Measurements from ENCODE around the gene MRPL10. TPM values are rescaled to one million over a fixed set of nuclear protein-coding genes. Genes with fewer than 3 reads are reported as not detected.
A peak's percentile ranks its signal among the peaks of the same experiment; 100 is the strongest.

The MRPL10 gene
- total RNA-seq, 1 donor from 2014 or later, result 49.4 TPM

DNA sequence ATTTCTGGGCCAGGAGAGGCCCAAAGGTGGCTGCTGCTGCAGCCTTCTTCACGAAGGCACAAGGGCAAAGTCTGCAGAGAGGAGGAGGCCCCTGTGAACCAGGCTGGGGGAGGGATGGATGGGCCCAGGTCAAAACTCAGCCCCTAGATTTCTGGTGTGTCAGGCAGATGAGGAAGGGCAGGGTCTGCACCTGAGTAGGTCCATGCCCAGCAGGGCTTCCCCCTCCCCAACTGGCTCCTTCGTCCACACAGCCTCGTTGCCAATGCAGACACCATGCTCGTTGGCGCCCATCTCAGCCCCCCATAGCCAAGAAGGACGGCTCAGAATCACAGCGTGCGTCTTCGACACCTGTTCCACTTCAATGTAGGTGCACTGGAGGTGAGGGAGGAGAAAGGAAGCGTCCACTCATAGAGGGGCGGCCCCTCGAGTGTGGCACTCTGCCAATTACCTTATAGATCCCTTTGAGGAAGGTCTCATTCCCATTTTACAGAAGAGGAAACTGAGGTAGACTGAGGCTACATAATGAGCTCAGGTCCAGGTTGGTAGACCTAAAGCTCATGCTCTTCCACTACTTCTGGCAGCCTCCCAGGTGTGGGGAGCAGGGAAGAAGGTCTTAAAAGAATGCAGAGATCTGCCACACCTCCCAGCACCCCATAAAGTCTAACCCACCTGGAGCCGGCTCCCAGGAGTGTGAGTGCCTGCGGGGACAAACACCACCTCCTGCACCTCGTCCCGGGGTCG is 8.8 kb upstream of the MRPL10 start:
- DNase-seq (ENCODE audit: extremely low spot score, unreplicated experiment), result no peak
- no peaks in the 10 kb centered on the region for H3K36me3 Mint-ChIP-seq
- H3K9me3 Mint-ChIP-seq, result no peaks in the 10 kb centered on the region
- H3K27ac Mint-ChIP-seq, result peak overlapping the region; percentile 81
- peaks cover 16% of the 10 kb centered on the region for H3K4me1 Mint-ChIP-seq (ENCODE audit: unreplicated experiment)
- H3K4me3 Mint-ChIP-seq, result peak overlapping the region; percentile 95
- TF ChIP-seq, protein P1, sequence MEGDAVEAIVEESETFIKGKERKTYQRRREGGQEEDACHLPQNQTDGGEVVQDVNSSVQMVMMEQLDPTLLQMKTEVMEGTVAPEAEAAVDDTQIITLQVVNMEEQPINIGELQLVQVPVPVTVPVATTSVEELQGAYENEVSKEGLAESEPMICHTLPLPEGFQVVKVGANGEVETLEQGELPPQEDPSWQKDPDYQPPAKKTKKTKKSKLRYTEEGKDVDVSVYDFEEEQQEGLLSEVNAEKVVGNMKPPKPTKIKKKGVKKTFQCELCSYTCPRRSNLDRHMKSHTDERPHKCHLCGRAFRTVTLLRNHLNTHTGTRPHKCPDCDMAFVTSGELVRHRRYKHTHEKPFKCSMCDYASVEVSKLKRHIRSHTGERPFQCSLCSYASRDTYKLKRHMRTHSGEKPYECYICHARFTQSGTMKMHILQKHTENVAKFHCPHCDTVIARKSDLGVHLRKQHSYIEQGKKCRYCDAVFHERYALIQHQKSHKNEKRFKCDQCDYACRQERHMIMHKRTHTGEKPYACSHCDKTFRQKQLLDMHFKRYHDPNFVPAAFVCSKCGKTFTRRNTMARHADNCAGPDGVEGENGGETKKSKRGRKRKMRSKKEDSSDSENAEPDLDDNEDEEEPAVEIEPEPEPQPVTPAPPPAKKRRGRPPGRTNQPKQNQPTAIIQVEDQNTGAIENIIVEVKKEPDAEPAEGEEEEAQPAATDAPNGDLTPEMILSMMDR (conservative IDR thresholded peaks at IDR 0.05), result no peak
- peaks cover 15% of the 10 kb centered on the region for H3K27me3 Mint-ChIP-seq

DNA sequence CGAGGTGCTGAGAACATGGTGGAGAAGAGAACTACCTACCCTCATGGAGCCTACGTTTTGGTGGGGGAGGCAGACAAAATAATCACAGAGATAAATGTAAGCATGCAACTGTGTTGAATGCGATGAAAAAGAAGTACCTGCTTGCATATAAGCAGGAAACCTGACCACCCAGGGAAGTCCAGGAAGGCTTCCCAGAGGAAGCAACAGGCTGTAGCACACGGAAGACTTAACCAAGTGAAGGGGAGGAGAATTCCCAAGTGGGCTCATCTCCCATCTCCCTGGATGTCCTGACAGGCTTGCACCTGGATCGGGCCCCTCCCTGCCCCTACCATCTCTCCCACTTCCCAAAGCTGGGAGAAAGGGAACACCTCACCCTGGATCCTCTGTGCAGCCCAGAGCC is 7.7 kb upstream of the MRPL10 start:
- TF ChIP-seq, protein P1 (conservative IDR thresholded peaks at IDR 0.05), result no peak
- peaks cover 16% of the 10 kb centered on the region for H3K4me1 Mint-ChIP-seq (ENCODE audit: unreplicated experiment)
- no peaks in the 10 kb centered on the region for H3K9me3 Mint-ChIP-seq
- H3K36me3 Mint-ChIP-seq, result no peaks in the 10 kb centered on the region
- peak overlapping the region; percentile 57 for H3K4me3 Mint-ChIP-seq
- no peak overlapping the region for H3K27ac Mint-ChIP-seq
- no peak for DNase-seq (ENCODE audit: extremely low spot score, unreplicated experiment)
- peaks cover 4% of the 10 kb centered on the region for H3K27me3 Mint-ChIP-seq

DNA sequence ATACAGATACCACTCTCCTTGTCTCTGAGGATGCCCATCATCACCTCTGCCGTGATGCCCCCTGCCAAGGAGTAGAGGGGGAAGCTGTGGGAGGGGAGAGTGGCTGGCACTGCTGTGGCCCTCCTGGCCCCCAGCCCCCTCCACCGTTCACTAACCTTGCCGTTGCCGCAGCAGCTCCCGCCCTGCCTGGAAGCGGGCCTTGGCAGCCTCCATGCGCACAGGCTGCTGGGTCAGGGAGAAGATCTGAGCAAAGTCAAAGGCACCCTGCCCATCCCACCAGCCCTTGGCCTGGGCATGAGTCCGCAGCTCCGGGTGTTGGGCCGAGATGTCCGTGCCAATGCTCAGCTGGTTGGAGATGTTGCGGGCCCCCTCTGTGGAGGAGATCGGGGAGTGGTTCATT is 7.3 kb upstream of the MRPL10 start:
- Mint-ChIP-seq H3K4me3 (peak overlapping the region; percentile 57), H3K36me3 (no peaks in the 10 kb centered on the region), H3K27ac (no peak overlapping the region), H3K27me3 (peaks cover 4% of the 10 kb centered on the region), H3K4me1 (ENCODE audit: unreplicated experiment) (peaks cover 16% of the 10 kb centered on the region), H3K9me3 (no peaks in the 10 kb centered on the region)
- DNase-seq (ENCODE audit: extremely low spot score, unreplicated experiment), result no peak
- TF ChIP-seq, protein P1 (conservative IDR thresholded peaks at IDR 0.05), result no peak

DNA sequence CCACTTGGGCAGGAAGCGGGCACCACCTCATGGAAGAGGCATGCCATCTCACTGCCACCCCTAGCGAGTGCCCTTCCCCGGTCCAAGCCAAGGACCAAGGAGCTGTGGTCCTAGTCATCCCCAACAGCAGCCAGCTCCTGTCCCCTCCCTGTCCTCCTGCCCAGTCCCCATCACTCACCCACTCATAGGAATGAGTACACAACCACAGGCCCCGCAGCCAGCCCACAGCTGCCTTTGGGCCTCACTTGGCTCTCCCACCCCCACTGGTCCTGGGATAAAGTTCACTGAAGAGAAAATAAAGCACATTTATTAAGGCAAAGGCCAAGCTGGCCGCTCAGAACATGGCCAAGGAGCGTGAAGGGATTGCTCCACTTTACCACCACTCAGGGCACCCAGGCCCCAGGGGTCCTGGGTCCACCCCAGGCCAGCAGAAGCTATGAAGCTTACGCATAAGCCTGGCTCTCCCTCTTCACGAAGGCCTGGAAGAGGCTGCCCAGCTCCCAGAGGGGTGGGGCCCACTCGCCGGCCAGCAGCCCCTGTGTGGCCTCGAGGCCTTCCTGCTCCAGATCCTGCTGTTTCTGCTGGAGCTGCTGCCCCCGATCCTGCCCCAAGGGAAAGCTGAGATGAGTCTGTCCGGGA is 6.2 kb upstream of the MRPL10 start:
- H3K9me3 Mint-ChIP-seq, result no peaks in the 10 kb centered on the region
- peaks cover 9% of the 10 kb centered on the region for H3K4me1 Mint-ChIP-seq (ENCODE audit: unreplicated experiment)
- H3K36me3 Mint-ChIP-seq, result no peaks in the 10 kb centered on the region
- H3K27me3 Mint-ChIP-seq, result no peaks in the 10 kb centered on the region
- no peak overlapping the region for H3K4me3 Mint-ChIP-seq
- no peak for DNase-seq (ENCODE audit: extremely low spot score, unreplicated experiment)
- H3K27ac Mint-ChIP-seq, result peak overlapping the region; percentile 51
- TF ChIP-seq, protein P1 (conservative IDR thresholded peaks at IDR 0.05), result no peak

DNA sequence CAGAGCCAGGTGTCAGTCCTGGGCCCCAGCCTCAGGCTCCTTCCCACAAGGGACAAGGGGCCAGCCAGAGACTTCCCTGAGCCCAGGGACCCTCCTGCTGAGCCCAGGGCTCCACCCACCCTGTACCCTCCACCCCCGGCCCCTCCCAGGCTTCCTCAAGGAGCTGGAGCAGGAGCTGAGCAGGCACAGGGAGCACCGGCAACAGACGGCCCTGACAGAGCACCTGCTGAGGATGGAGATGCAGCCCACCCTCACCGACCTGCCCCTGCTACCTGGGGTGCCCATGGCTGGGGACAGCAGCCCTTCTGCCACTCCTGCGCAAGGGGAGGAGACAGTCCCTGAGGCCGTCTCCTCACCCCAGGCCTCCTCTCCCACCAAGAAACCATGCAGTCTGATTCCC is 5.3 kb upstream of the MRPL10 start:
- no peak overlapping the region for H3K4me3 Mint-ChIP-seq
- DNase-seq (ENCODE audit: extremely low spot score, unreplicated experiment), result no peak
- H3K27me3 Mint-ChIP-seq, result no peaks in the 10 kb centered on the region
- no peaks in the 10 kb centered on the region for H3K36me3 Mint-ChIP-seq
- no peak overlapping the region for H3K27ac Mint-ChIP-seq
- H3K4me1 Mint-ChIP-seq (ENCODE audit: unreplicated experiment), result peaks cover 16% of the 10 kb centered on the region
- TF ChIP-seq, protein P1 (conservative IDR thresholded peaks at IDR 0.05), result no peak
- no peaks in the 10 kb centered on the region for H3K9me3 Mint-ChIP-seq

All from type B pancreatic cell (in vitro differentiated cells).